Measurements from ENCODE around the gene IGFBP3. TPM values are rescaled to one million over a fixed set of nuclear protein-coding genes. Genes with fewer than 3 reads are reported as not detected.

IGFBP3 gene
- total and polyA plus RNA-seq, 2 donors (not counting 1 experiment from before 2014, with no cell fraction given) = 8.9 to 227 TPM

- H3K4me2 ChIP-seq (ENCODE audit: extremely low read depth, insufficient read depth, low read length) = no peak overlapping the region
- TF ChIP-seq EZH2 (IDR thresholded peaks at IDR 0.05; ENCODE audit: low read length, missing control alignments) = no peak
- no peak for TF ChIP-seq CTCF (conservative IDR thresholded peaks at IDR 0.05 in 1 of 2, IDR thresholded peaks at IDR 0.05 in 1 of 2; ENCODE audit: low read depth in 1 of 2, low read length in 2 of 2)
- no peaks in the 10 kb centered on the region for H4K20me1 ChIP-seq (ENCODE audit: control insufficient read depth, extremely low read depth, insufficient read depth, low read length)
- H3K9ac ChIP-seq (ENCODE audit: insufficient read depth, low read length) = no peak overlapping the region
- no peak for DNase-seq (ENCODE audit: low read depth in 2 of 2)
- no peak overlapping the region for H2AFZ ChIP-seq (ENCODE audit: low read length)
- no peaks in the 10 kb centered on the region for H3K79me2 ChIP-seq (ENCODE audit: control insufficient read depth, insufficient read depth, low read length)
- no peaks in the 10 kb centered on the region for H3K27me3 ChIP-seq (ENCODE audit: control insufficient read depth, insufficient read depth, low read length)
- H3K9me3 ChIP-seq (ENCODE audit: control insufficient read depth, insufficient read depth, low read depth, low read length) = no peaks in the 10 kb centered on the region
- H3K27ac ChIP-seq (ENCODE audit: insufficient read depth, low read length) = no peak overlapping the region
- no peaks in the 10 kb centered on the region for H3K4me1 ChIP-seq (ENCODE audit: control insufficient read depth, extremely low read depth, insufficient read depth, low read length)
- H3K4me3 ChIP-seq (replicated peaks in 1 of 4; ENCODE audit: control extremely low read depth in 1 of 4, insufficient read depth in 1 of 4, low read depth in 3 of 4, low read length in 4 of 4) = no peak overlapping the region
- H3K36me3 ChIP-seq (ENCODE audit: control insufficient read depth, insufficient read depth, low read length) = no peaks in the 10 kb centered on the region
Observed at GRCh38 chr7:45937301-45937700, 16.2 kb upstream of the IGFBP3 start.

- DNase-seq (ENCODE audit: low read depth in 2 of 2) = no peak
- no peaks in the 10 kb centered on the region for H3K79me2 ChIP-seq (ENCODE audit: control insufficient read depth, insufficient read depth, low read length)
- H3K27me3 ChIP-seq (ENCODE audit: control insufficient read depth, insufficient read depth, low read length) = no peaks in the 10 kb centered on the region
- no peaks in the 10 kb centered on the region for H3K4me1 ChIP-seq (ENCODE audit: control insufficient read depth, extremely low read depth, insufficient read depth, low read length)
- H3K4me2 ChIP-seq (ENCODE audit: extremely low read depth, insufficient read depth, low read length) = no peak overlapping the region
- TF ChIP-seq CTCF (conservative IDR thresholded peaks at IDR 0.05 in 1 of 2, IDR thresholded peaks at IDR 0.05 in 1 of 2; ENCODE audit: low read depth in 1 of 2, low read length in 2 of 2) = no peak
- TF ChIP-seq EZH2 (IDR thresholded peaks at IDR 0.05; ENCODE audit: low read length, missing control alignments) = no peak
- no peaks in the 10 kb centered on the region for H4K20me1 ChIP-seq (ENCODE audit: control insufficient read depth, extremely low read depth, insufficient read depth, low read length)
- no peak overlapping the region for H3K4me3 ChIP-seq (replicated peaks in 1 of 4; ENCODE audit: control extremely low read depth in 1 of 4, insufficient read depth in 1 of 4, low read depth in 3 of 4, low read length in 4 of 4)
- H2AFZ ChIP-seq (ENCODE audit: low read length) = no peak overlapping the region
- H3K9ac ChIP-seq (ENCODE audit: insufficient read depth, low read length) = no peak overlapping the region
- H3K36me3 ChIP-seq (ENCODE audit: control insufficient read depth, insufficient read depth, low read length) = no peaks in the 10 kb centered on the region
- H3K9me3 ChIP-seq (ENCODE audit: control insufficient read depth, insufficient read depth, low read depth, low read length) = no peaks in the 10 kb centered on the region
- no peak overlapping the region for H3K27ac ChIP-seq (ENCODE audit: insufficient read depth, low read length)
Observed at GRCh38 chr7:45930967-45931366, 9.9 kb upstream of the IGFBP3 start.

GRCh38 chr7:45927721-45928120 lies 6.6 kb upstream of the IGFBP3 start:
- Histone ChIP-seq H3K9ac (ENCODE audit: insufficient read depth, low read length) (no peak overlapping the region), H3K36me3 (ENCODE audit: control insufficient read depth, insufficient read depth, low read length) (no peaks in the 10 kb centered on the region), H3K27me3 (ENCODE audit: control insufficient read depth, insufficient read depth, low read length) (no peaks in the 10 kb centered on the region), H3K4me1 (ENCODE audit: control insufficient read depth, extremely low read depth, insufficient read depth, low read length) (peaks cover 8% of the 10 kb centered on the region), H3K79me2 (ENCODE audit: control insufficient read depth, insufficient read depth, low read length) (no peaks in the 10 kb centered on the region), H2AFZ (ENCODE audit: low read length) (no peak overlapping the region), H3K27ac (ENCODE audit: insufficient read depth, low read length) (no peak overlapping the region), H3K9me3 (ENCODE audit: control insufficient read depth, insufficient read depth, low read depth, low read length) (no peaks in the 10 kb centered on the region), H4K20me1 (ENCODE audit: control insufficient read depth, extremely low read depth, insufficient read depth, low read length) (no peaks in the 10 kb centered on the region), H3K4me3 (replicated peaks in 1 of 4; ENCODE audit: control extremely low read depth in 1 of 4, insufficient read depth in 1 of 4, low read depth in 3 of 4, low read length in 4 of 4) (no peak overlapping the region), H3K4me2 (ENCODE audit: extremely low read depth, insufficient read depth, low read length) (no peak overlapping the region)
- no peak for TF ChIP-seq EZH2 (IDR thresholded peaks at IDR 0.05; ENCODE audit: low read length, missing control alignments)
- TF ChIP-seq CTCF (conservative IDR thresholded peaks at IDR 0.05 in 1 of 2, IDR thresholded peaks at IDR 0.05 in 1 of 2; ENCODE audit: low read depth in 1 of 2, low read length in 2 of 2) = no peak
- no peak for DNase-seq (ENCODE audit: low read depth in 2 of 2)
